ENCODE data around the gene ABHD17A. TPM values are rescaled to one million over a fixed set of nuclear protein-coding genes. Genes with fewer than 3 reads are reported as not detected.
A peak's percentile ranks its signal among the peaks of the same experiment; 100 is the strongest.

ABHD17A gene
- total and polyA plus RNA-seq, 9 of the 15 experiments (the other 6 are each of a cell fraction or from before 2014, with no cell fraction given): 0.04 to 135 (median 21.8) TPM; not detected in 1

DNA sequence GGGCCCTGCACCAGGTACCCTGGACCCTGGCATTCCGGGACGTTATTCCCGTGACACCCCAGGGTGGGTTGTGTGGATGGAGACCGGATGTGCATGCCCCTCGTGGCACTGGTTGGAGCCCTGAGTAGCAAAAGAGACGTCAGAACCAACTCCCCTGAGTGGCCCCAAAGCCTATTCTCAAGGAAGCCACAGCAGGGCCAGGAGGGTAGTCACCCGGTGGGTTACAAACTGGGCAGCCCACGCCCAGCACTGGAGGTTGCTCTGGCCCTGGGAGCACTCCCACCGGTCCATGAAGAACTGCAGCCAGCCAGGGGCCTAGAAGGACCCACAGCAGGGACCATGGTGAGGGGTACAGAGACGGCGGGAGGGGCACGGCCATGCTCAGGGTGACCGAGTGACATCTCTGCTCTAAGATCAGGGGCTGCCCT, 29.5 kb downstream of the ABHD17A start (continued):
- TF ChIP-seq, protein P1, sequence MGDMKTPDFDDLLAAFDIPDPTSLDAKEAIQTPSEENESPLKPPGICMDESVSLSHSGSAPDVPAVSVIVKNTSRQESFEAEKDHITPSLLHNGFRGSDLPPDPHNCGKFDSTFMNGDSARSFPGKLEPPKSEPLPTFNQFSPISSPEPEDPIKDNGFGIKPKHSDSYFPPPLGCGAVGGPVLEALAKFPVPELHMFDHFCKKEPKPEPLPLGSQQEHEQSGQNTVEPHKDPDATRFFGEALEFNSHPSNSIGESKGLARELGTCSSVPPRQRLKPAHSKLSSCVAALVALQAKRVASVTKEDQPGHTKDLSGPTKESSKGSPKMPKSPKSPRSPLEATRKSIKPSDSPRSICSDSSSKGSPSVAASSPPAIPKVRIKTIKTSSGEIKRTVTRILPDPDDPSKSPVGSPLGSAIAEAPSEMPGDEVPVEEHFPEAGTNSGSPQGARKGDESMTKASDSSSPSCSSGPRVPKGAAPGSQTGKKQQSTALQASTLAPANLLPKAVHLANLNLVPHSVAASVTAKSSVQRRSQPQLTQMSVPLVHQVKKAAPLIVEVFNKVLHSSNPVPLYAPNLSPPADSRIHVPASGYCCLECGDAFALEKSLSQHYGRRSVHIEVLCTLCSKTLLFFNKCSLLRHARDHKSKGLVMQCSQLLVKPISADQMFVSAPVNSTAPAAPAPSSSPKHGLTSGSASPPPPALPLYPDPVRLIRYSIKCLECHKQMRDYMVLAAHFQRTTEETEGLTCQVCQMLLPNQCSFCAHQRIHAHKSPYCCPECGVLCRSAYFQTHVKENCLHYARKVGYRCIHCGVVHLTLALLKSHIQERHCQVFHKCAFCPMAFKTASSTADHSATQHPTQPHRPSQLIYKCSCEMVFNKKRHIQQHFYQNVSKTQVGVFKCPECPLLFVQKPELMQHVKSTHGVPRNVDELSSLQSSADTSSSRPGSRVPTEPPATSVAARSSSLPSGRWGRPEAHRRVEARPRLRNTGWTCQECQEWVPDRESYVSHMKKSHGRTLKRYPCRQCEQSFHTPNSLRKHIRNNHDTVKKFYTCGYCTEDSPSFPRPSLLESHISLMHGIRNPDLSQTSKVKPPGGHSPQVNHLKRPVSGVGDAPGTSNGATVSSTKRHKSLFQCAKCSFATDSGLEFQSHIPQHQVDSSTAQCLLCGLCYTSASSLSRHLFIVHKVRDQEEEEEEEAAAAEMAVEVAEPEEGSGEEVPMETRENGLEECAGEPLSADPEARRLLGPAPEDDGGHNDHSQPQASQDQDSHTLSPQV (IDR thresholded peaks at IDR 0.05): 0 out of 2 replicates have a peak, but pooled peaks have one; percentile 26
- TF ChIP-seq JUND (IDR thresholded peaks at IDR 0.05; ENCODE audit: borderline replicate concordance, low read depth, low read length) (no peak), JUND (tag; IDR thresholded peaks at IDR 0.05; ENCODE audit: borderline replicate concordance, low read depth, low read length) (0 out of 3 replicates have a peak, but pooled peaks have one; percentile 6), ZNF699 (CRISPR knock-in tag; IDR thresholded peaks at IDR 0.05; ENCODE audit: insufficient replicate concordance) (no peak), NR1H2 (CRISPR knock-in tag; IDR thresholded peaks at IDR 0.05) (no peak), PRMT5 (CRISPR knock-in tag; IDR thresholded peaks at IDR 0.05) (no peak), ETV5 (CRISPR knock-in tag; IDR thresholded peaks at IDR 0.05; ENCODE audit: low read depth) (peak; percentile 60; the same call in 1 of the 2 replicates), PHB (CRISPR knock-in tag; IDR thresholded peaks at IDR 0.05) (no peak), ZNF589 (CRISPR knock-in tag; IDR thresholded peaks at IDR 0.05; ENCODE audit: low read depth) (0 out of 2 replicates have a peak, but pooled peaks have one; percentile 9), SMAD4 (CRISPR knock-in tag; conservative IDR thresholded peaks at IDR 0.05) (0 out of 2 replicates have a peak, but pooled peaks have one; percentile 29), TSC22D4 (tag; IDR thresholded peaks at IDR 0.05) (no peak), ZNF41 (CRISPR knock-in tag; conservative IDR thresholded peaks at IDR 0.05) (no peak), PML (IDR thresholded peaks at IDR 0.05; ENCODE audit: low read length) (no peak)
- TF ChIP-seq, protein P2, sequence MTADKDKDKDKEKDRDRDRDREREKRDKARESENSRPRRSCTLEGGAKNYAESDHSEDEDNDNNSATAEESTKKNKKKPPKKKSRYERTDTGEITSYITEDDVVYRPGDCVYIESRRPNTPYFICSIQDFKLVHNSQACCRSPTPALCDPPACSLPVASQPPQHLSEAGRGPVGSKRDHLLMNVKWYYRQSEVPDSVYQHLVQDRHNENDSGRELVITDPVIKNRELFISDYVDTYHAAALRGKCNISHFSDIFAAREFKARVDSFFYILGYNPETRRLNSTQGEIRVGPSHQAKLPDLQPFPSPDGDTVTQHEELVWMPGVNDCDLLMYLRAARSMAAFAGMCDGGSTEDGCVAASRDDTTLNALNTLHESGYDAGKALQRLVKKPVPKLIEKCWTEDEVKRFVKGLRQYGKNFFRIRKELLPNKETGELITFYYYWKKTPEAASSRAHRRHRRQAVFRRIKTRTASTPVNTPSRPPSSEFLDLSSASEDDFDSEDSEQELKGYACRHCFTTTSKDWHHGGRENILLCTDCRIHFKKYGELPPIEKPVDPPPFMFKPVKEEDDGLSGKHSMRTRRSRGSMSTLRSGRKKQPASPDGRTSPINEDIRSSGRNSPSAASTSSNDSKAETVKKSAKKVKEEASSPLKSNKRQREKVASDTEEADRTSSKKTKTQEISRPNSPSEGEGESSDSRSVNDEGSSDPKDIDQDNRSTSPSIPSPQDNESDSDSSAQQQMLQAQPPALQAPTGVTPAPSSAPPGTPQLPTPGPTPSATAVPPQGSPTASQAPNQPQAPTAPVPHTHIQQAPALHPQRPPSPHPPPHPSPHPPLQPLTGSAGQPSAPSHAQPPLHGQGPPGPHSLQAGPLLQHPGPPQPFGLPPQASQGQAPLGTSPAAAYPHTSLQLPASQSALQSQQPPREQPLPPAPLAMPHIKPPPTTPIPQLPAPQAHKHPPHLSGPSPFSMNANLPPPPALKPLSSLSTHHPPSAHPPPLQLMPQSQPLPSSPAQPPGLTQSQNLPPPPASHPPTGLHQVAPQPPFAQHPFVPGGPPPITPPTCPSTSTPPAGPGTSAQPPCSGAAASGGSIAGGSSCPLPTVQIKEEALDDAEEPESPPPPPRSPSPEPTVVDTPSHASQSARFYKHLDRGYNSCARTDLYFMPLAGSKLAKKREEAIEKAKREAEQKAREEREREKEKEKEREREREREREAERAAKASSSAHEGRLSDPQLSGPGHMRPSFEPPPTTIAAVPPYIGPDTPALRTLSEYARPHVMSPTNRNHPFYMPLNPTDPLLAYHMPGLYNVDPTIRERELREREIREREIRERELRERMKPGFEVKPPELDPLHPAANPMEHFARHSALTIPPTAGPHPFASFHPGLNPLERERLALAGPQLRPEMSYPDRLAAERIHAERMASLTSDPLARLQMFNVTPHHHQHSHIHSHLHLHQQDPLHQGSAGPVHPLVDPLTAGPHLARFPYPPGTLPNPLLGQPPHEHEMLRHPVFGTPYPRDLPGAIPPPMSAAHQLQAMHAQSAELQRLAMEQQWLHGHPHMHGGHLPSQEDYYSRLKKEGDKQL (CRISPR knock-in tag; IDR thresholded peaks at IDR 0.05; ENCODE audit: borderline replicate concordance): no peak
- TF ChIP-seq, protein P3, sequence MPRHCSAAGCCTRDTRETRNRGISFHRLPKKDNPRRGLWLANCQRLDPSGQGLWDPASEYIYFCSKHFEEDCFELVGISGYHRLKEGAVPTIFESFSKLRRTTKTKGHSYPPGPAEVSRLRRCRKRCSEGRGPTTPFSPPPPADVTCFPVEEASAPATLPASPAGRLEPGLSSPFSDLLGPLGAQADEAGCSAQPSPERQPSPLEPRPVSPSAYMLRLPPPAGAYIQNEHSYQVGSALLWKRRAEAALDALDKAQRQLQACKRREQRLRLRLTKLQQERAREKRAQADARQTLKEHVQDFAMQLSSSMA (CRISPR knock-in tag; IDR thresholded peaks at IDR 0.05): no peak
- TF ChIP-seq, protein P4, sequence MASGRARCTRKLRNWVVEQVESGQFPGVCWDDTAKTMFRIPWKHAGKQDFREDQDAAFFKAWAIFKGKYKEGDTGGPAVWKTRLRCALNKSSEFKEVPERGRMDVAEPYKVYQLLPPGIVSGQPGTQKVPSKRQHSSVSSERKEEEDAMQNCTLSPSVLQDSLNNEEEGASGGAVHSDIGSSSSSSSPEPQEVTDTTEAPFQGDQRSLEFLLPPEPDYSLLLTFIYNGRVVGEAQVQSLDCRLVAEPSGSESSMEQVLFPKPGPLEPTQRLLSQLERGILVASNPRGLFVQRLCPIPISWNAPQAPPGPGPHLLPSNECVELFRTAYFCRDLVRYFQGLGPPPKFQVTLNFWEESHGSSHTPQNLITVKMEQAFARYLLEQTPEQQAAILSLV (tag; IDR thresholded peaks at IDR 0.05): no peak

Data from K562 (cell line).